Common myeloid progenitor, CD34-positive (primary cell): Measurements from ENCODE around the gene FAM83G.

Experiments used
- CTCF ChIA-PET: fragments of 350-600 bp; sonication (Branson Sonifier 250); formaldehyde crosslinking; loops from one replicate; lab custom pipeline; 2021; ENCODE audit warnings: antibody characterized with exemption; lab: Charles Lee
- POLR2A ChIA-PET: fragments of 350-600 bp; sonication (Branson Sonifier 250); formaldehyde crosslinking; loops from one replicate; lab custom pipeline; 2021; ENCODE audit warnings: antibody characterized with exemption; lab: Charles Lee
- DNase-seq, 3 donors: peaks; one replicate each; pipeline versions ENCODE4 v3.0.0 to v3.0.0-alpha.2; 2013
- H3K27ac ChIP-seq, 2 experiments: 1 replicate in 1 of 2; 2 replicates in 1 of 2; pipeline ENCODE4 v1.7.0; 2013; ENCODE audit warnings: inconsistent platforms in 2 of 2, low read length in 2 of 2, mild to moderate bottlenecking in 2 of 2, low read depth in 1 of 2, moderate library complexity in 1 of 2; ENCODE audit not compliant: severe bottlenecking in 2 of 2, insufficient read depth in 1 of 2, poor library complexity in 1 of 2
- H3K27me3 ChIP-seq, 5 experiments: replicated peaks in 2 of 5; 1 replicate in 3 of 5; 2 replicates in 2 of 5; pipeline versions ENCODE4 v1.6.1 to v1.7.0; 2013; ENCODE audit warnings: low read length in 4 of 5, mild to moderate bottlenecking in 2 of 5, moderate library complexity in 2 of 5, inconsistent platforms in 1 of 5; ENCODE audit not compliant: insufficient read depth in 5 of 5, control insufficient read depth in 4 of 5
- H3K36me3 ChIP-seq, 4 experiments: 1 replicate in 2 of 4; 2 replicates in 2 of 4; pipeline versions ENCODE4 v1.6.1 to v1.7.0; 2013; ENCODE audit warnings: low read length in 3 of 4, control low read depth in 1 of 4, mild to moderate bottlenecking in 1 of 4; ENCODE audit not compliant: control insufficient read depth in 4 of 4, insufficient read depth in 4 of 4
- H3K4me1 ChIP-seq, 4 experiments: 1 replicate in 3 of 4; 2 replicates in 1 of 4; pipeline versions ENCODE4 v1.6.1 to v1.7.1; 2013; ENCODE audit warnings: low read length in 3 of 4, mild to moderate bottlenecking in 3 of 4, control low read depth in 1 of 4, inconsistent platforms in 1 of 4, moderate library complexity in 1 of 4; ENCODE audit not compliant: control insufficient read depth in 4 of 4, insufficient read depth in 4 of 4; ENCODE audit errors: control extremely low read depth in 1 of 4
- H3K4me3 ChIP-seq, 7 experiments: 1 replicate in 4 of 7; 2 replicates in 3 of 7; pipeline versions ENCODE4 v1.5.1 to v1.7.0; 2013; ENCODE audit warnings: mild to moderate bottlenecking in 7 of 7, low read length in 6 of 7, moderate library complexity in 6 of 7, inconsistent platforms in 2 of 7, low read depth in 2 of 7, control low read depth in 1 of 7; ENCODE audit not compliant: insufficient read depth in 4 of 7, control insufficient read depth in 1 of 7; ENCODE audit errors: extremely low read depth in 1 of 7
- H3K9me3 ChIP-seq, 5 experiments: 1 replicate in 4 of 5; 2 replicates in 1 of 5; pipeline versions ENCODE4 v1.6.1 to v1.7.1; 2013; ENCODE audit warnings: low read length in 4 of 5, mild to moderate bottlenecking in 2 of 5, inconsistent platforms in 1 of 5, low read depth in 1 of 5, moderate library complexity in 1 of 5; ENCODE audit not compliant: control insufficient read depth in 4 of 5, insufficient read depth in 2 of 5; ENCODE audit errors: control extremely low read depth in 1 of 5
- WGBS: methylation state at CpG from one replicate; pipeline ENCODE4 v1.1.5; 2013; ENCODE audit not compliant: insufficient coverage; 5-methylcytosine and 5-hydroxymethylcytosine counted together

Gene FAM83G

DNA sequence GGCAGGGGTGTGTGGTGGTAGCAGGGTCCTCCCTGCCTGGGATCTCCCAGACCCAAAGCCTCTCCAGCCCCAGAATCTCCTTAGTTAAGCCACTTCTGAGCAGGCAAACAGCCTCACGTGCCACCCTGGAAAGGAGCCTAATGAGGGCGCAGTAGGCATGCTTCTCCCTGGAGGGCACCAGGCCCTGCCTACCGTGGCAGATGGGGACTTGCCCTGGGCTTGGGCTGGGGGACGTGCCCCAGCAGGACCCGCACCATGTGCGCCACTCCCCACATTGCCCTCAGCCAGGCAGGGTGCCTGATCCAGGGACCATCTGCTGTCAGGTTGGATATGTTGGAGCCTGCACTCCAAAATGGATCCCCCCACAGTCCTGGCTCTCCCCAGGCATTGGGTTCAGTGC lies 14.2 kb downstream of the FAM83G start:
- Histone ChIP-seq H3K4me1 (peaks cover 2 to 41% (median 37%) of the 10 kb centered on the region in 4 experiments), H3K36me3 (peaks cover 0 to 13% (median 6%) of the 10 kb centered on the region in 4 experiments), H3K27me3 (no peaks in the 10 kb centered on the region), H3K9me3 (peaks cover 0 to 6% (median 0%) of the 10 kb centered on the region in 5 experiments), H3K27ac (no peak overlapping the region), H3K4me3 (no peak overlapping the region)
- POLR2A ChIA-PET, result interaction anchor here (0.6 kb wide), 1 partner anchor 14 kb away, joined by 3 read pairs; the partner anchor contains the start of gene FAM83G
- no peak for DNase-seq
- CTCF ChIA-PET, result interaction anchor here (1.0 to 3.4 kb wide), 7 partner anchors 8 to 30 kb away, joined by 3 to 28 read pairs (median 4); no protein-coding TSS in a partner anchor
- WGBS, result 90% methylated on average over 2 of the region's 6 CpGs

DNA sequence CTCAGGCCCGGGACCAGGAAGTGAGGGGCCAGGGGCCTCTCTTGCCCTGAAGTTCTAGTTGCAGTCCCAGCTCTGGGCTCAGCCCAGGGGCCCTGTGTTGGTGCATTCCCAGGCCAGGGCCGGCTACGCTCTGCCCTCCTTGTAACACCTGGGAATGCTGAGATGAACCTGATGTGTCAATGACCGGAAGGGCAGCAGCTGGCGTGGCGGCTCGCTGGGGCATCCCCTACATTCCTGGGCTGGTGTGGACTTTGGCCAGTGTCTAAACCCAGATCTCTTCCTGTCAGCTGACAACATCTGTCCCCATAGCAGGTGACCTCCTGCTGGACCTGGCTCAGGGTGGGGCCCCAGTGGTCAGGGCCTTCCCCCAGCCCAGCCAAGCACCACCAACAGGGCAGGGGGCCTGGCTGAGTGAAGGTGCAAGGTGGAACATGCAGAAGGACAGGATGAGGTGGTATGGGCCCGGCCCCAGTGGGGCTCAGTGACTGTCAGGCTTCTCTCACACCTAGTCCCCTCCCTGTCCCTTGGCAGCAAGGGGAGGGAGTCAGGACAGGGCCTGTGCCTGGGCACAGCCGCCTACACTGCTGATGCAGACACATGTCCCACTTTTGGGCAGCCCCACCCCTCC lies 15.9 kb downstream of the FAM83G start:
- no peak overlapping the region for H3K4me3 ChIP-seq
- 92% methylated on average over 8 of the region's 9 CpGs for WGBS
- POLR2A ChIA-PET, result no interaction called here
- no peaks in the 10 kb centered on the region for H3K9me3 ChIP-seq
- no peak for DNase-seq
- H3K4me1 ChIP-seq, result peaks cover 0 to 28% (median 24%) of the 10 kb centered on the region in 4 experiments
- peaks cover 0 to 18% (median 9%) of the 10 kb centered on the region in 4 experiments for H3K36me3 ChIP-seq
- CTCF ChIA-PET, result interaction anchor here (0.6 to 2.0 kb wide), 3 partner anchors 10 to 21 kb away, joined by 3 to 6 read pairs (median 4); no protein-coding TSS in a partner anchor
- no peak overlapping the region for H3K27ac ChIP-seq
- no peaks in the 10 kb centered on the region for H3K27me3 ChIP-seq

DNA sequence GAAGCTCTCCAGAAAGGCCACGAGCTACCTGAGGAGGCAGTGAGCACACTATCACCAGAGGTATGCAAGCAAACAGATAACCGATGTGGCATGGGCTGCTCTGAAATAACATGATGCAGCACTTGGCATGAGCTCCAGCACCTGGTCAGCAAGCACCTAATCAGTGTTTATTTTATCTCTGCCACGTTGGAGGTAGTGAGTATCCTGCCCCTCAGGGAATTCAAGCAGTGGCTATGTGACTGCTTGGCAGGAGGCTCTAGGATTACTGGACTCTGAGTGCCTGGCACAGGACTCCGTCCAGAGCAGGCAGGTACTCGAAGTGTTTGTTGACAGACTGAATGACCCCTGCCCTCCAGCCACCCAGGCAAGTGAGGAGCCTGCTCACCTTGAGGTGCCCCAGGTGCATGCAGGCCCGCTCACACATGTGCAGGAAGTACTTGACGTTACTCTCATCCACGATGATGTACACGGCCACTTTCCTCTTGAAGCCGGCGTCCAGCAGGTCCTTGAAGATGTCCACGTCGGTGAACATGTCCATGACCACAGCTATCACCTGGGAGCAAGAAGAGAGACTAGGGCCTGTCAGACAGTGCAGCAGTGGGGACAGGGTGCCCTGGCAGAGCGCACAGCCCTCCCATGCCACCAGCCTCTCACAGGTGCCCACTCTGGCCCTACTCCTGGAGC lies 16.6 kb downstream of the FAM83G start:
- H3K9me3 ChIP-seq, result no peaks in the 10 kb centered on the region
- H3K27ac ChIP-seq, result no peak overlapping the region
- no peak overlapping the region for H3K4me3 ChIP-seq
- DNase-seq, result no peak
- no peaks in the 10 kb centered on the region for H3K27me3 ChIP-seq
- ChIA-PET POLR2A (no interaction called here), CTCF (interaction anchor here (1.5 to 1.7 kb wide), 2 partner anchors 10 to 13 kb away, joined by 6 read pairs; no protein-coding TSS in a partner anchor)
- peaks cover 0 to 18% (median 9%) of the 10 kb centered on the region in 4 experiments for H3K36me3 ChIP-seq
- 93% methylated on average over 14 of the region's 14 CpGs for whole genome bisulfite sequencing
- peaks cover 0 to 21% (median 18%) of the 10 kb centered on the region in 4 experiments for H3K4me1 ChIP-seq

DNA sequence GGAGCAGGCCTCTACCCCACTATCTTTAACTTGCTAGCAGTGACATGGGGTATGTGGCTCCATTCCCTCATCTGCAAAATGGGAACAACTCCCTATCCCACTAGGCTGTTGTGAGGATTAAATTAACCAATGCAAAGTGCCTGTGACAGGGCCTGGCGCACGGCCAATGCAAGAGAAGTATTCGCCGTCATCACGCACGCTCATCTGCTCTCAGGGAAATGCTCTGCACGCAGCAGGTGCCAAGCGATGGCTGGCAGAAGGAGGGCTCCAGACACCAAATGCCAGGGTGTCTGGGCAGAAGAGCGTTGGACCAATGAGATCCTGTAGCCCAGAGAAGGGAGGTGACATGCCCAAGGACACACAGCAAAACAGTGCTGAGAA lies 17.3 kb downstream of the FAM83G start:
- no peak overlapping the region for H3K27ac ChIP-seq
- H3K4me3 ChIP-seq, result no peak overlapping the region
- CTCF ChIA-PET, result interaction anchor here (1.5 to 2.3 kb wide), 3 partner anchors 9 to 14 kb away, joined by 6 to 7 read pairs (median 6); no protein-coding TSS in a partner anchor
- peaks cover 0 to 13% (median 10%) of the 10 kb centered on the region in 4 experiments for H3K4me1 ChIP-seq
- H3K36me3 ChIP-seq, result peaks cover 0 to 18% (median 9%) of the 10 kb centered on the region in 4 experiments
- POLR2A ChIA-PET, result no interaction called here
- 97% methylated on average over 9 of the region's 9 CpGs for WGBS
- H3K9me3 ChIP-seq, result no peaks in the 10 kb centered on the region
- H3K27me3 ChIP-seq, result no peaks in the 10 kb centered on the region
- DNase-seq, result no peak

DNA sequence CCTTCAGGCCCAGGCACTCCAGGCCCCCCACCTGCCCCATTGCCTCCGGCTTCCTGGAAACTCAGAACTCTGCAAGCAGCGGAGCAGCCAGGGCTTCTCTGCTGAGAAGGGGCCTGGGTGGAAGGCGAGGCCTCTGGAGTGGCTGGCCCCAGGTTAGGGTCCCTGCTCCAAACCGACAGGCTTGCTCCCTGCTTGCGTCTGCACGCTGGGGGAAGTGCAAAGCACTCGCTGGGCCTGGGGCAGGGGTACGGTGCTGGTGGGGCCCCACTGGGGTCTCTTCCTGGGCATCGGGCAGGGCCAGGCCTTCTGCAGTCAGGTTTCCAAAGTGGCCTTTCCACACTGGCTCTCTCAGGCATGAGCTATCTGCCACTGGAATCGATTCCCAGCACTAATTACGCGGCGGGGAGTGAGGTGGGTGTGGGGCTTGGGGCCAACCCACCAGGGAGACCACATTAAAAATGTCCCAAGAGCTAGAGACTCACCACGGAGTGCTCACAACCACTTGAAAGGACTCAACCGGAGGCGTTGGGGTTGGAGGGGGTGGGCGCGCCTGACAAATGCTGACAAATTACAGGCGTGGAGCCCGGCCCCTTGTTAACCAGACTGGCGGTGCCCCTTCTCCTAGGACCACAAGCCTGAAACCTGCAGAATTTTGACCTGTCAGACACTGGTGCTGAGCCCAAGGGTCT lies 17.9 kb downstream of the FAM83G start:
- H3K4me3 ChIP-seq, result no peak overlapping the region
- H3K27ac ChIP-seq, result no peak overlapping the region
- peaks cover 0 to 18% (median 9%) of the 10 kb centered on the region in 4 experiments for H3K36me3 ChIP-seq
- WGBS, result 90% methylated on average over 20 of the region's 21 CpGs
- no peaks in the 10 kb centered on the region for H3K27me3 ChIP-seq
- peaks cover 0 to 8% (median 5%) of the 10 kb centered on the region in 4 experiments for H3K4me1 ChIP-seq
- DNase-seq, result no peak
- CTCF ChIA-PET, result interaction anchor here (1.5 to 2.3 kb wide), 2 partner anchors 9 to 14 kb away, joined by 6 to 7 read pairs; no protein-coding TSS in a partner anchor
- POLR2A ChIA-PET, result no interaction called here
- no peaks in the 10 kb centered on the region for H3K9me3 ChIP-seq

DNA sequence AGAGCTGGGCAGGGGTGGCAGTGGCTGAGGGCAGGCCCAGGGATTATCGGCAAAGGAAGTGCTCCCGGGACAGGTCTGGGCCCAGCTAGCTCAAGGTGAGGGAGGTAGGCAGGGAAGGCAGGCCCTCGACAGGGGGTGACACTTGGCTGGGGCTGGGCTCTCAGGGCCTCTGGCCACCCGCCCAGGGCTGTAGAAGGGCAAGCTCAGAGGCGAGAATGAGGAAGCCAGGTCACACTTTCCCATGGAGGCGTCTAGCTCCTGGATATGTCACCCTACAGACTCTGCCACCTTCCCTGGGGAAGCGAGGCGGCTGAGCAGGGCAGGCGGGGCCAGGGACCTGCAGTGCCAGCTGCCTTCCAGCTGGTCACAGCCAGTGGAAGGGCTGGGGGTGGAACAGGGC lies 19.1 kb downstream of the FAM83G start:
- ChIA-PET POLR2A (no interaction called here), CTCF (interaction anchor here (0.9 to 2.9 kb wide), 4 partner anchors 10 to 24 kb away, joined by 3 to 8 read pairs (median 6); no protein-coding TSS in a partner anchor)
- no peak overlapping the region for H3K4me3 ChIP-seq

More for the DNA sequence above, 19.1 kb downstream of the FAM83G start:
- 98% methylated on average over 9 of the region's 9 CpGs for WGBS
- Histone ChIP-seq H3K27me3 (no peaks in the 10 kb centered on the region), H3K36me3 (peaks cover 0 to 21% (median 9%) of the 10 kb centered on the region in 4 experiments), H3K4me1 (no peaks in the 10 kb centered on the region), H3K9me3 (no peaks in the 10 kb centered on the region), H3K27ac (no peak overlapping the region)
- no peak for DNase-seq
